ENCODE data around the gene VWCE. TPM values are rescaled to one million over a fixed set of nuclear protein-coding genes. Genes with fewer than 3 reads are reported as not detected.

VWCE gene
- total and polyA plus RNA-seq, 2 donors from 2014 or later: 0.32 to 1.2 TPM

DNA sequence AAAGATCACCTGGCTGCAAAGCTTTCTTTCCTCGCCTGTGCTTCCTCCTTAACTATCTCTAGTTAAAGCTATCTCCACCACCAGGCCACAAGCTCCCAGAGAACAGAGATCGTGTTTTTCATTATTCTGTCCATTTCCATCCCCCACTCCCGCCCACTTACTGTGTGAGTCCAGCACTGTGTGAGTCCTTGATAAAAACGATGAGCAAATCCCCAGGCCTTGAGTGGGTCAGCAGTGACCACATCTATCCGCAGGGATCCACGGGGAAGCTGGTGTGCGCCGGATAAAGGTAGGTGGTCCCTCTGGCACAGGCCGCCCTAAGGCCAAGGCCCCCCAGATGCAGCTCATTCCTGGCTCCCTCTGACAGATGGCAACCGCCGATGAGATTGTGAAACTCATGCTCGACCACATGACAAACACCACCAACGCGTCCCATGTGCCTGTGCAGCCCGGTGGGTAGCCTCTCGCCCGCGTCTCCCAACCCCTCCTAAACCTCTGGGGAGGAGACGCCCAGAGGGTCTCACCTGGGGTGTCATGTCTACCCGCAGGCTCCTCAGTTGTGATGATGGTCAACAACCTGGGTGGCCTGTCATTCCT is 47.2 kb upstream of the VWCE start:
- Histone ChIP-seq H3K4me3 (ENCODE audit: low read length in 3 of 3) (no peak overlapping the region), H3K36me3 (ENCODE audit: control insufficient read depth in 2 of 3, insufficient read depth in 3 of 3, low read length in 3 of 3) (peaks cover 0 to 57% (median 13%) of the 10 kb centered on the region in 3 donors), H3K9ac (ENCODE audit: low read length in 3 of 3) (no peak overlapping the region), H3K9me3 (ENCODE audit: control insufficient read depth in 2 of 3, insufficient read depth in 1 of 3, low read length in 3 of 3) (no peaks in the 10 kb centered on the region), H3K4me1 (ENCODE audit: control insufficient read depth in 2 of 3, insufficient read depth in 2 of 3, low read depth in 1 of 3, low read length in 3 of 3) (no peaks in the 10 kb centered on the region), H3K27me3 (ENCODE audit: control insufficient read depth, insufficient read depth, low read length) (no peaks in the 10 kb centered on the region), H3K27ac (ENCODE audit: low read depth in 2 of 2, low read length in 2 of 2) (no peak overlapping the region)
- no peak for FAIRE-seq
- TF ChIP-seq, protein P1, sequence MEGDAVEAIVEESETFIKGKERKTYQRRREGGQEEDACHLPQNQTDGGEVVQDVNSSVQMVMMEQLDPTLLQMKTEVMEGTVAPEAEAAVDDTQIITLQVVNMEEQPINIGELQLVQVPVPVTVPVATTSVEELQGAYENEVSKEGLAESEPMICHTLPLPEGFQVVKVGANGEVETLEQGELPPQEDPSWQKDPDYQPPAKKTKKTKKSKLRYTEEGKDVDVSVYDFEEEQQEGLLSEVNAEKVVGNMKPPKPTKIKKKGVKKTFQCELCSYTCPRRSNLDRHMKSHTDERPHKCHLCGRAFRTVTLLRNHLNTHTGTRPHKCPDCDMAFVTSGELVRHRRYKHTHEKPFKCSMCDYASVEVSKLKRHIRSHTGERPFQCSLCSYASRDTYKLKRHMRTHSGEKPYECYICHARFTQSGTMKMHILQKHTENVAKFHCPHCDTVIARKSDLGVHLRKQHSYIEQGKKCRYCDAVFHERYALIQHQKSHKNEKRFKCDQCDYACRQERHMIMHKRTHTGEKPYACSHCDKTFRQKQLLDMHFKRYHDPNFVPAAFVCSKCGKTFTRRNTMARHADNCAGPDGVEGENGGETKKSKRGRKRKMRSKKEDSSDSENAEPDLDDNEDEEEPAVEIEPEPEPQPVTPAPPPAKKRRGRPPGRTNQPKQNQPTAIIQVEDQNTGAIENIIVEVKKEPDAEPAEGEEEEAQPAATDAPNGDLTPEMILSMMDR (IDR thresholded peaks at IDR 0.05; ENCODE audit: borderline replicate concordance, extremely low read depth, insufficient read depth): no peak
- intact Hi-C loops (cut with DNase I): no loop called here
- no peak for DNase-seq

DNA sequence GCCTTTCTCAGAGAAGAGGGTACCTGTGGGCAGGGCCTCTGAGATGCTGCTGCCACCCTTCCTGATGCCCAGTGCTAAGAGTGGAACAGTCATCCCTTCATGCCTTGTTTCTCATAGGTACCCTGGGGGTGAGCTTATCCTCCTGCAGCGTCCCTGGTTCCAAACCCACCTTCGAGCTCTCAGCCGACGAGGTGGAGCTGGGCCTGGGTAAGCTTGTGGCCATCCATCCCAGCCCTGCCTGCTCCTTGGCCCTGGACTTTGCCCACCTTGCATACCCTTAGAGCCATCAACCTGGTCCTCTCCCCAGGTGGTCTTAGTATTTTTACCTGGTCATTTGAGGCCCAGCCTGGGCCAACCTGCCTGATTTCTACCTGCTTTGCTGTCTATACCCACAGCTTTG is 46.6 kb upstream of the VWCE start:
- TF ChIP-seq, protein P1 (IDR thresholded peaks at IDR 0.05; ENCODE audit: borderline replicate concordance, extremely low read depth, insufficient read depth): no peak
- H3K36me3 ChIP-seq (ENCODE audit: control insufficient read depth in 2 of 3, insufficient read depth in 3 of 3, low read length in 3 of 3): peaks cover 0 to 57% (median 13%) of the 10 kb centered on the region in 3 donors
- no peak overlapping the region for H3K9ac ChIP-seq (ENCODE audit: low read length in 3 of 3)
- no peak overlapping the region for H3K4me3 ChIP-seq (ENCODE audit: low read length in 3 of 3)
- no peaks in the 10 kb centered on the region for H3K9me3 ChIP-seq (ENCODE audit: control insufficient read depth in 2 of 3, insufficient read depth in 1 of 3, low read length in 3 of 3)
- no peak overlapping the region for H3K27ac ChIP-seq (ENCODE audit: low read depth in 2 of 2, low read length in 2 of 2)
- intact Hi-C loops (cut with DNase I): no loop called here
- DNase-seq (no peak), FAIRE-seq (no peak)
- H3K4me1 ChIP-seq (ENCODE audit: control insufficient read depth in 2 of 3, insufficient read depth in 2 of 3, low read depth in 1 of 3, low read length in 3 of 3): peaks cover 0 to under 1% (median 0%) of the 10 kb centered on the region in 3 donors
- H3K27me3 ChIP-seq (ENCODE audit: control insufficient read depth, insufficient read depth, low read length): no peaks in the 10 kb centered on the region

DNA sequence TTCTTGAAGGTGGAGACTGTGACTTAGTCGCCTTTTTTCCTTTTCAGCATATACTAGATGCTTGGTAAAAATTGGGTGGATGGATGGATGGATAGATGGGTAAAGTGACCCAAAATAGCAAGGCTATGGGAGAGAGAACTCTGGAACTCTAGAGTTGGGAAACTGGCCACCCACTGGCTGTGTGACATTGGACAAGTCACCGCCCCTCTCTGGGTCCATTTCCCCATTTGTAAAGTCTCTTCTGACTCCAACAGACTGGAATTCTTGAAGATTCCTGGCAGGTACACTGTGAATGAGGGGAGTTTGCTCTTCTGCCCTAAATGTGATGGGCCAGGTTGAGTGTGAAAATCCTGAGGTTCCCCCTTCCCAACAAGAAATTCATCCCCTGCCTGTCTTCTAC is 45.9 kb upstream of the VWCE start:
- Histone ChIP-seq H3K4me1 (ENCODE audit: control insufficient read depth in 2 of 3, insufficient read depth in 2 of 3, low read depth in 1 of 3, low read length in 3 of 3) (peaks cover 0 to 5% (median 2%) of the 10 kb centered on the region in 3 donors), H3K9ac (ENCODE audit: low read length in 3 of 3) (no peak overlapping the region), H3K36me3 (ENCODE audit: control insufficient read depth in 2 of 3, insufficient read depth in 3 of 3, low read length in 3 of 3) (peaks cover 0 to 57% (median 13%) of the 10 kb centered on the region in 3 donors), H3K9me3 (ENCODE audit: control insufficient read depth in 2 of 3, insufficient read depth in 1 of 3, low read length in 3 of 3) (no peaks in the 10 kb centered on the region), H3K27me3 (ENCODE audit: control insufficient read depth, insufficient read depth, low read length) (no peaks in the 10 kb centered on the region), H3K4me3 (ENCODE audit: low read length in 3 of 3) (no peak overlapping the region), H3K27ac (ENCODE audit: low read depth in 2 of 2, low read length in 2 of 2) (no peak overlapping the region)
- DNase-seq: no peak
- intact Hi-C loops (cut with DNase I): no loop called here
- TF ChIP-seq, protein P1 (IDR thresholded peaks at IDR 0.05; ENCODE audit: borderline replicate concordance, extremely low read depth, insufficient read depth): no peak
- FAIRE-seq: no peak
